B cell (primary cell): ENCODE data around the gene NPAS2. TPM values are rescaled to one million over a fixed set of nuclear protein-coding genes. Genes with fewer than 3 reads are reported as not detected.
A peak's percentile ranks its signal among the peaks of the same experiment; 100 is the strongest.

Experiments used
- ATAC-seq: fragments of 200-7000 bp; cut with Tn5 transposase; one replicate; pipeline ENCODE4 v1.10.0; 2021; ENCODE audit warnings: low read depth, mild to moderate bottlenecking, moderate number of reproducible peaks, moderate library complexity
- CTCF ChIA-PET: fragments of 350-600 bp; sonication (Branson Sonifier 250); formaldehyde crosslinking; loops from one replicate; lab custom pipeline; 2021; ENCODE audit warnings: antibody characterized with exemption, inconsistent platforms; lab: Charles Lee
- POLR2A ChIA-PET: fragments of 350-600 bp; sonication (Branson Sonifier 250); formaldehyde crosslinking; loops from one replicate; lab custom pipeline; 2021; ENCODE audit warnings: antibody characterized with exemption; lab: Charles Lee
- DNase-seq: peaks from one replicate; pipeline ENCODE4 v3.0.0; 2013
- H2AFZ ChIP-seq: 2 replicates; pipeline ENCODE4 v1.6.1; 2012; ENCODE audit warnings: mild to moderate bottlenecking, low read depth, low read length; ENCODE audit not compliant: insufficient read depth, poor library complexity, severe bottlenecking
- H3K27ac ChIP-seq, 2 donors: 1 replicate in 1 of 2; 2 replicates in 1 of 2; pipeline ENCODE4 v1.5.1; 2012 to 2013; ENCODE audit warnings: low read length in 2 of 2, mild to moderate bottlenecking in 2 of 2, moderate library complexity in 1 of 2
- H3K27me3 ChIP-seq, 4 experiments: fragments of 200-600 bp in 1 of 4; sonication (generic) in 1 of 4; replicated peaks in 1 of 4; 1 replicate in 2 of 4; 2 replicates in 2 of 4; pipeline versions ENCODE4 v1.6.1 to v1.7.0; 2013 to 2016; ENCODE audit warnings: low read length in 3 of 4, mild to moderate bottlenecking in 2 of 4, mixed read lengths in 1 of 4, moderate library complexity in 1 of 4; ENCODE audit not compliant: insufficient read depth in 4 of 4, control insufficient read depth in 3 of 4; ENCODE audit errors: control extremely low read depth in 1 of 4
- H3K36me3 ChIP-seq, 2 experiments: replicated peaks in 1 of 2; 1 replicate in 1 of 2; 2 replicates in 1 of 2; pipeline versions ENCODE4 v1.6.1 to v1.7.1; 2013; ENCODE audit warnings: low read length in 1 of 2; ENCODE audit not compliant: insufficient read depth in 2 of 2, control insufficient read depth in 1 of 2; ENCODE audit errors: control extremely low read depth in 1 of 2, extremely low read depth in 1 of 2
- H3K4me1 ChIP-seq, 2 donors: fragments of 200-600 bp in 1 of 2; sonication (generic) in 1 of 2; 1 replicate in 1 of 2; 2 replicates in 1 of 2; pipeline versions ENCODE4 v1.5.1 to v1.6.1; 2013 to 2017; ENCODE audit warnings: low read length in 2 of 2; ENCODE audit not compliant: control insufficient read depth in 2 of 2, insufficient read depth in 2 of 2
- H3K4me2 ChIP-seq: replicated peaks from 2 replicates; pipeline ENCODE3; 2012; ENCODE audit warnings: mild to moderate bottlenecking, low read depth, low read length; ENCODE audit not compliant: poor library complexity, severe bottlenecking
- H3K4me3 ChIP-seq, 5 experiments: fragments of 200-600 bp in 1 of 5; sonication (generic) in 1 of 5; 1 replicate in 3 of 5; 2 replicates in 2 of 5; pipeline versions ENCODE4 v1.5.1 to v1.7.0; 2011 to 2016; ENCODE audit warnings: low read length in 4 of 5, mild to moderate bottlenecking in 4 of 5, low read depth in 2 of 5, control low read depth in 1 of 5, moderate library complexity in 1 of 5; ENCODE audit not compliant: insufficient read depth in 1 of 5; ENCODE audit errors: control extremely low read depth in 1 of 5, extremely low read depth in 1 of 5
- H3K79me2 ChIP-seq: fragments of 200-600 bp; sonication (generic); one replicate; pipeline ENCODE4 v1.6.0; 2016; ENCODE audit warnings: low read length; ENCODE audit not compliant: control insufficient read depth, insufficient read depth
- H3K9ac ChIP-seq: fragments of 200-600 bp; sonication (generic); 2 replicates; pipeline ENCODE4 v1.6.1; 2017; ENCODE audit warnings: mild to moderate bottlenecking, low read length, moderate library complexity
- H3K9me3 ChIP-seq, 3 donors: one replicate each; pipeline versions ENCODE4 v1.6.1 to v1.7.1; 2013; ENCODE audit warnings: low read length in 2 of 3; ENCODE audit not compliant: control insufficient read depth in 2 of 3, insufficient read depth in 1 of 3; ENCODE audit errors: control extremely low read depth in 1 of 3
- H4K20me1 ChIP-seq: 2 replicates; pipeline ENCODE4 v1.6.0; 2012; ENCODE audit warnings: mild to moderate bottlenecking, low read length; ENCODE audit not compliant: insufficient read depth, control insufficient read depth, poor library complexity, severe bottlenecking
- H3K27ac Mint-ChIP-seq: one replicate; pipeline ENCODE4 v1.8.0; 2021; ENCODE audit warnings: mixed read lengths
- H3K27me3 Mint-ChIP-seq: one replicate; pipeline ENCODE4 v1.8.0; 2021; ENCODE audit warnings: mixed read lengths
- H3K4me1 Mint-ChIP-seq: one replicate; pipeline ENCODE4 v1.8.0; 2021; ENCODE audit warnings: mixed read lengths
- H3K4me3 Mint-ChIP-seq: one replicate; pipeline ENCODE4 v1.8.0; 2021; ENCODE audit warnings: mixed read lengths
- H3K9me3 Mint-ChIP-seq: one replicate; pipeline ENCODE4 v1.8.0; 2022; ENCODE audit warnings: mixed read lengths; ENCODE audit not compliant: insufficient read depth
- EZH2 ChIP-seq: IDR thresholded peaks from 2 replicates; pipeline ENCODE4 v1.6.1; 2012; ENCODE audit warnings: borderline replicate concordance, low read depth, mild to moderate bottlenecking, moderate library complexity, low read length; ENCODE audit not compliant: insufficient read depth, poor library complexity, severe bottlenecking
- WGBS: methylation state at CpG from one replicate; pipeline ENCODE4 v1.1.5; 2013; ENCODE audit warnings: missing lambda C conversion rate; ENCODE audit not compliant: insufficient coverage; 5-methylcytosine and 5-hydroxymethylcytosine counted together
- intact Hi-C: fragments of 100-400 bp; cut with micrococcal nuclease; formaldehyde crosslinking; loops from one replicate; pipeline ENCODE4 v1.10.0; 2022
- polyA minus RNA-seq: library from RNA; depleted of rRNA, polyadenylated mRNA; stranded (reverse); fragments of >200 nt; gene quantifications from 2 replicates; pipeline ENCODE4 v1.2.3, GENCODE V29; 2012
- polyA plus RNA-seq: library from polyadenylated mRNA; depleted of rRNA; stranded (reverse); fragments of >200 nt; gene quantifications from 2 replicates; pipeline ENCODE4 v1.2.3, GENCODE V29; 2012
- total RNA-seq, 2 donors: library from RNA; stranded (reverse); fragments of 120-200 nt in 1 of 2; gene quantifications; 1 replicate in 1 of 2; 2 replicates in 1 of 2; pipeline versions ENCODE4 v1.2.3 to v1.2.4, GENCODE V29; 2013 to 2022
- TF ChIP-seq, protein P1 (sequence below): fragments of 200-600 bp; IDR thresholded peaks from one replicate; pipeline ENCODE4 v1.8.0; 2022; ENCODE audit warnings: antibody characterized with exemption, mild to moderate bottlenecking

NPAS2 gene
- 0.12 TPM in 1 of 2 replicates, not detected in the other for total RNA-seq
- total RNA-seq (2013), result 0.12 TPM
- 0.48 TPM in 1 of 2 replicates, not detected in the other for polyA plus RNA-seq
- 0.07 TPM in 1 of 2 replicates, not detected in the other for polyA minus RNA-seq

- H3K36me3 ChIP-seq, result no peaks in the 10 kb centered on the region
- peak within 1 kb of the TSS; percentile 15 for H3K4me2 ChIP-seq
- no peak for ATAC-seq
- Mint-ChIP-seq H3K4me3 (no peak within 1 kb of the TSS), H3K4me1 (peaks cover 5% of the 10 kb centered on the region), H3K27me3 (peaks cover 62% of the 10 kb centered on the region), H3K27ac (no peak within 1 kb of the TSS), H3K9me3 (no peaks in the 10 kb centered on the region)
- ChIA-PET CTCF (no interaction called here), POLR2A (no interaction called here)
- H3K79me2 ChIP-seq, result no peaks in the 10 kb centered on the region
- H3K27me3 ChIP-seq, result peaks cover 0 to 31% (median 20%) of the 10 kb centered on the region in 4 experiments
- TF ChIP-seq, protein P1, sequence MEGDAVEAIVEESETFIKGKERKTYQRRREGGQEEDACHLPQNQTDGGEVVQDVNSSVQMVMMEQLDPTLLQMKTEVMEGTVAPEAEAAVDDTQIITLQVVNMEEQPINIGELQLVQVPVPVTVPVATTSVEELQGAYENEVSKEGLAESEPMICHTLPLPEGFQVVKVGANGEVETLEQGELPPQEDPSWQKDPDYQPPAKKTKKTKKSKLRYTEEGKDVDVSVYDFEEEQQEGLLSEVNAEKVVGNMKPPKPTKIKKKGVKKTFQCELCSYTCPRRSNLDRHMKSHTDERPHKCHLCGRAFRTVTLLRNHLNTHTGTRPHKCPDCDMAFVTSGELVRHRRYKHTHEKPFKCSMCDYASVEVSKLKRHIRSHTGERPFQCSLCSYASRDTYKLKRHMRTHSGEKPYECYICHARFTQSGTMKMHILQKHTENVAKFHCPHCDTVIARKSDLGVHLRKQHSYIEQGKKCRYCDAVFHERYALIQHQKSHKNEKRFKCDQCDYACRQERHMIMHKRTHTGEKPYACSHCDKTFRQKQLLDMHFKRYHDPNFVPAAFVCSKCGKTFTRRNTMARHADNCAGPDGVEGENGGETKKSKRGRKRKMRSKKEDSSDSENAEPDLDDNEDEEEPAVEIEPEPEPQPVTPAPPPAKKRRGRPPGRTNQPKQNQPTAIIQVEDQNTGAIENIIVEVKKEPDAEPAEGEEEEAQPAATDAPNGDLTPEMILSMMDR, result no peak
- no peak for TF ChIP-seq EZH2
- 5% methylated on average over 77 of the region's 91 CpGs for WGBS
- peaks cover 0 to 3% of the 10 kb centered on the region in 2 donors for H3K4me1 ChIP-seq
- H2AFZ ChIP-seq, result no peak within 1 kb of the TSS
- H3K4me3 ChIP-seq, result no peak within 1 kb of the TSS
- H3K9ac ChIP-seq, result no peak within 1 kb of the TSS
- intact Hi-C loops, result no loop called here
- no peaks in the 10 kb centered on the region for H4K20me1 ChIP-seq
- no peak for DNase-seq
- no peak within 1 kb of the TSS for H3K27ac ChIP-seq
- H3K9me3 ChIP-seq, result no peaks in the 10 kb centered on the region
These were observed at the start of gene NPAS2 for GRCh38 chr2:100819370-100820272. TSS of gene NPAS2 (plus strand) at chr2:100820139. CDS start at chr2:100904755, 84,616 bp downstream.

GRCh38 chr2:100771125-100771524 is 48.8 kb upstream of the NPAS2 start:
- ChIA-PET POLR2A (no interaction called here), CTCF (no interaction called here)
- H3K4me3 Mint-ChIP-seq, result no peak overlapping the region
- H3K4me1 Mint-ChIP-seq, result no peaks in the 10 kb centered on the region
- TF ChIP-seq EZH2, result no peak
- TF ChIP-seq, protein P1, result no peak
- Histone ChIP-seq H3K9ac (no peak overlapping the region), H3K36me3 (no peaks in the 10 kb centered on the region), H2AFZ (no peak overlapping the region), H3K79me2 (no peaks in the 10 kb centered on the region), H3K9me3 (no peaks in the 10 kb centered on the region), H3K27ac (no peak overlapping the region), H4K20me1 (no peaks in the 10 kb centered on the region), H3K27me3 (peaks cover 0 to 6% (median 3%) of the 10 kb centered on the region in 4 experiments), H3K4me1 (no peaks in the 10 kb centered on the region), H3K4me2 (no peak overlapping the region), H3K4me3 (no peak overlapping the region)
- ATAC-seq (no peak), DNase-seq (no peak)
- H3K9me3 Mint-ChIP-seq, result no peaks in the 10 kb centered on the region
- WGBS, result 100% methylated on average over 1 of the region's 4 CpGs
- intact Hi-C loops, result no loop called here
- H3K27me3 Mint-ChIP-seq, result peaks cover 27% of the 10 kb centered on the region
- H3K27ac Mint-ChIP-seq, result no peak overlapping the region
